SK-N-MC (cell line): ENCODE data around the gene NEUROD4.

Source experiments
- EZH2 ChIP-seq: fragments of 200-600 bp; sonication (generic); IDR thresholded peaks from one replicate; pipeline ENCODE4 v1.6.1; 2017; ENCODE audit warnings: antibody characterized with exemption
- POLR2AphosphoS5 ChIP-seq: IDR thresholded peaks from 2 replicates; pipeline ENCODE4 v1.6.1; 2012; ENCODE audit warnings: mild to moderate bottlenecking, low read depth, low read length, borderline replicate concordance

DNA sequence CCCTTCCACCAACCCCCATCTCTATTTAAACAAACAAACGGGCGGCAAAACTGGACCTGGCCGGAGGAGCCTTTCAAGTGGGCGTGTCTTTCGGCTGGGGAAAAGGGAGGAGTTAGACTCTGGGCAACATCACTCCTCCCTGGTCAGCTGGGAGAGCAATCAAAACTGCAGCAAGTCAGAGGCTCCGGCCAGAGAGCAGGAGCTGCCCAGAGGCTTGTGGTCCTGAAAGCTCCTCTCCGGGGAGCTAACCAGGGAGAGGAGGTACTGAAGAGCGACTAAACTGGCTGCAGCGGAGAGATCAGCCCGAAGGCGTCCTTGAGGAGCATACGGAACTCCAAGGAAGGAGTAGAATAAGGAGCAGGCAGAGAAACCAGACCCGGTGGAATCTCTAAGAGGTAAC lies at the start of gene NEUROD4:
- TF ChIP-seq EZH2 (no peak), POLR2AphosphoS5 (no peak)
